ENCODE results near the gene FMNL2.
"Not testable (repeated sequence)": the region's sequence is repeated elsewhere in the genome, so short reads cannot be mapped to it uniquely, and the experiment has no call there.

Gene FMNL2

DNA sequence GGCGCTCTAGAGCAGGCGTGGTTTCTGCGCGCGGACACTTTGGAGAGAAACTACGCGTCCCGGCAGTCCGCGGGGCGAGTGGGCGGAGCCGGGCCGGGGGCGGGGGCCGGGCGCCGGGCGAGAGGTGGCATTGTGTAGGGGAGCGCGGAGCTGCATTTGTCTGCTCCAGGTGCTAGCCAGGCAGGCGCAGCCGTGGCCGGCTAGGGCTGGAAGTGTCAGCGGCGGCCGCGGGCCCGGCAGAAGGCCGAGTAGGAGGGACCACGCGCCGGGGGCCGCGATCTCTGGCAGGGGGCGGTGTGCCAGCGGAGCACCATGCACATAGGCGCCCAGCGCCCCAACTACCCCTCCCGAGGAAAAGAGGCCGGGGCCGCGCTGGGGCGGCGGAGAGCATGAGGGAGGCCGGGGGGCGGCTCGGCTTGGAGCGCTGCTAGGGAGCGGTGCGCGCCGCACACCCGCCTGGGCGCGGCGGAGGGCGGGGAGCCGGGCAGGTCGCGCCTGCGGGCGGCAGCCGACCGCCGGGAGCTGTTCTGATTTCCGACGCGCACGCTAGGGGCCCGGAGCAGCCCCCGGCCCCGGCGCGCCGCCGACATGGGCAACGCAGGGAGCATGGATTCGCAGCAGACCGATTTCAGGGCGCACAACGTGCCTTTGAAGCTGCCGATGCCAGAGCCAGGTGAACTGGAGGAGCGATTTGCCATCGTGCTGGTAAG is at the start of gene FMNL2:
TSS of gene FMNL2 (plus strand) at position 159 of the 710 bp plus-strand sequence.
- Histone ChIP-seq H3K36me3 (ENCODE audit: insufficient read depth, low read length) (no peaks in the 10 kb centered on the region), H3K9me3 (ENCODE audit: control insufficient read depth, insufficient read depth, low read length) (no peaks in the 10 kb centered on the region), H3K4me1 (ENCODE audit: insufficient read depth, low read length) (peaks cover 6% of the 10 kb centered on the region; the same call in 1 of the 2 replicates), H3K9ac (ENCODE audit: low read depth, low read length) (peak within 1 kb of the TSS; percentile 73)

DNA sequence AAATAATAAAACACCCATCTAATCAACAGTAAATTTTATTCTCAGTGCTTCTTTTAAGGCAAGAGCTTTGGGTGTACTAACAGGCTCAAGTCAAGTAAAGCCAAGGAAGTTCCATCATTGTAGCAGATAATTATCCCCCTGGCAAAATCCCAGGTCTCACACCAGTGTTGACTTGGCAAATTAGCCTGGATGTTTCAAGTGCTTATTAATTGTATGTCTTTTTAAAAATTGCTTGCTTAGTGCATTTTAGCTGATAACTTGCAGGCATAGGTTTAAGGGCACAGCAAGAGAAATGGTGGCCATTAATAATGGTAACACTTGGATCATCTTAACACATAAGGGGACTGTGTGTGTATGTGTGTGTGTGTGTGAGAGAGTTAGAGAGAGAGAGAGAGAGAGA is 42.0 kb upstream of the FMNL2 start:
- H3K9ac ChIP-seq (ENCODE audit: low read depth, low read length), result no peak overlapping the region
- H3K36me3 ChIP-seq (ENCODE audit: insufficient read depth, low read length), result no peaks in the 10 kb centered on the region
- H3K9me3 ChIP-seq (ENCODE audit: control insufficient read depth, insufficient read depth, low read length), result no peaks in the 10 kb centered on the region; the same call in 1 of the 2 replicates
- no peaks in the 10 kb centered on the region for H3K4me1 ChIP-seq (ENCODE audit: insufficient read depth, low read length)

DNA sequence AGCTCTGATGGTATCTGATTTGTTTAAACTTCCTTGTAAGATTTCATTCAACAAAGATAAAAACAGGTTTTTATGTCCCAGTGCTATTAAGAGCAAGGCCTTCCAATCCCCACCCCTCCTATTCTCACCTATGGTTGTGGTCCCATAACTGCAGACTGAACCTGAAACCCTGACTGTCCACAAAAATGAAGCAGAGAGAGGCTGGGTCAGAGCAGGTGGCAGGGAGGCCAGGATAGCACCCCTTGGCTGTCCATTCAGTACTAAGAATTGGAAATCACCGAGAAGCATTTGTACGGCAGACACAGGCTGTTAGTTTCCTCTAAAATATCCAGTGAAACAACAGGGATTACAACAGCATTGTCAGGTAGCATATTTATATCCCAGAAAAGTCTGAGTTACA is 37.3 kb upstream of the FMNL2 start:
- Histone ChIP-seq H3K4me1 (ENCODE audit: insufficient read depth, low read length) (peaks cover 3% of the 10 kb centered on the region; the same call in 1 of the 2 replicates), H3K9me3 (ENCODE audit: control insufficient read depth, insufficient read depth, low read length) (no peaks in the 10 kb centered on the region), H3K9ac (ENCODE audit: low read depth, low read length) (no peak overlapping the region), H3K36me3 (ENCODE audit: insufficient read depth, low read length) (no peaks in the 10 kb centered on the region)

DNA sequence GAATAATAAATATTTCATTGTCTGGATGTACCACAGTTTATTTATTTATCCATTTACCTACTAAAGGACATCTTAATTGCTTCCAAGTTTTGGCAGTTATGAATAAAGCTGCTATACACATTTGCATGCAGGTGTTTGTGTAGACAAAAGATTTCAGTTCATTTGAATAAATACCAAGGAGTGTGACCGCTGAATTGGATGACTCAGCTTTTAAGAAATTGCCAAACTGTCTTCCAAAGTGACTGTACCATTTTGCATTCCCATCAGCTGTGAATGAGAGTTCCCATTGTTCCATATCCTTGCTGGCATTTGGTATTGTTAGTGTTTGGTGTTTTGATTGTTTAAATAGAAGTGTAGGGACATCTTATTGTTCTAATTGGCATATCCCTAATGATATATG is 36.2 kb upstream of the FMNL2 start:
- Histone ChIP-seq H3K9me3 (ENCODE audit: control insufficient read depth, insufficient read depth, low read length) (no peaks in the 10 kb centered on the region), H3K36me3 (ENCODE audit: insufficient read depth, low read length) (no peaks in the 10 kb centered on the region), H3K9ac (ENCODE audit: low read depth, low read length) (no peak overlapping the region), H3K4me1 (ENCODE audit: insufficient read depth, low read length) (peaks cover 3% of the 10 kb centered on the region; the same call in 1 of the 2 replicates)

GRCh38 chr2:152301131-152301530 is 33.8 kb upstream of the FMNL2 start:
- Histone ChIP-seq H3K9ac (ENCODE audit: low read depth, low read length) (no peak overlapping the region), H3K36me3 (ENCODE audit: insufficient read depth, low read length) (no peaks in the 10 kb centered on the region), H3K9me3 (ENCODE audit: control insufficient read depth, insufficient read depth, low read length) (no peaks in the 10 kb centered on the region), H3K4me1 (ENCODE audit: insufficient read depth, low read length) (peaks cover 3% of the 10 kb centered on the region; the same call in 1 of the 2 replicates)

DNA sequence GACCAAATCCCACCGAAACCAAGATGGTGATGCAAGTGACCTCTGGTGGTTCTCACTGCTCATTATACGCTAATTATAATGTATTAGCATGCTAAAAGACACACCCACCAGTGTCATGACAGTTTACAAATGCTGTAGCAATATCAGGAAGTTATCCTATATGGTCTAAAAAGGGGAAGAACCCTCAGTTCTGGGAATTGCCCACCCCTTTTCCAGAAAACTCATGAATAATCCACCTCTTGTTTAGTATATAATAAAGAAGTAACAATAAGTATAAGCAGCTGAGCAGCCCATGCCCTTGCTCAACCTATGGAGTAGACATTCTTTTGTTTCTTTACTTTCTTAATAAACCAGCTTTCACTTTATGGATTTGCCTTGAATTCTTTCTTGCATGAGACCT is 31.0 kb upstream of the FMNL2 start:
- no peaks in the 10 kb centered on the region for H3K36me3 ChIP-seq (ENCODE audit: insufficient read depth, low read length)
- H3K4me1 ChIP-seq (ENCODE audit: insufficient read depth, low read length), result peaks cover 2% of the 10 kb centered on the region; the same call in 1 of the 2 replicates
- H3K9ac ChIP-seq (ENCODE audit: low read depth, low read length), result no peak overlapping the region
- no peaks in the 10 kb centered on the region for H3K9me3 ChIP-seq (ENCODE audit: control insufficient read depth, insufficient read depth, low read length)

GRCh38 chr2:152304836-152305235 is 30.1 kb upstream of the FMNL2 start:
- Histone ChIP-seq H3K9me3 (ENCODE audit: control insufficient read depth, insufficient read depth, low read length) (no peaks in the 10 kb centered on the region), H3K36me3 (ENCODE audit: insufficient read depth, low read length) (no peaks in the 10 kb centered on the region), H3K4me1 (ENCODE audit: insufficient read depth, low read length) (no peaks in the 10 kb centered on the region), H3K9ac (ENCODE audit: low read depth, low read length) (no peak overlapping the region)

GRCh38 chr2:152307863-152308262 is 27.1 kb upstream of the FMNL2 start:
- Histone ChIP-seq H3K4me1 (ENCODE audit: insufficient read depth, low read length) (no peaks in the 10 kb centered on the region), H3K9ac (ENCODE audit: low read depth, low read length) (no peak overlapping the region), H3K9me3 (ENCODE audit: control insufficient read depth, insufficient read depth, low read length) (no peaks in the 10 kb centered on the region), H3K36me3 (ENCODE audit: insufficient read depth, low read length) (no peaks in the 10 kb centered on the region)

DNA sequence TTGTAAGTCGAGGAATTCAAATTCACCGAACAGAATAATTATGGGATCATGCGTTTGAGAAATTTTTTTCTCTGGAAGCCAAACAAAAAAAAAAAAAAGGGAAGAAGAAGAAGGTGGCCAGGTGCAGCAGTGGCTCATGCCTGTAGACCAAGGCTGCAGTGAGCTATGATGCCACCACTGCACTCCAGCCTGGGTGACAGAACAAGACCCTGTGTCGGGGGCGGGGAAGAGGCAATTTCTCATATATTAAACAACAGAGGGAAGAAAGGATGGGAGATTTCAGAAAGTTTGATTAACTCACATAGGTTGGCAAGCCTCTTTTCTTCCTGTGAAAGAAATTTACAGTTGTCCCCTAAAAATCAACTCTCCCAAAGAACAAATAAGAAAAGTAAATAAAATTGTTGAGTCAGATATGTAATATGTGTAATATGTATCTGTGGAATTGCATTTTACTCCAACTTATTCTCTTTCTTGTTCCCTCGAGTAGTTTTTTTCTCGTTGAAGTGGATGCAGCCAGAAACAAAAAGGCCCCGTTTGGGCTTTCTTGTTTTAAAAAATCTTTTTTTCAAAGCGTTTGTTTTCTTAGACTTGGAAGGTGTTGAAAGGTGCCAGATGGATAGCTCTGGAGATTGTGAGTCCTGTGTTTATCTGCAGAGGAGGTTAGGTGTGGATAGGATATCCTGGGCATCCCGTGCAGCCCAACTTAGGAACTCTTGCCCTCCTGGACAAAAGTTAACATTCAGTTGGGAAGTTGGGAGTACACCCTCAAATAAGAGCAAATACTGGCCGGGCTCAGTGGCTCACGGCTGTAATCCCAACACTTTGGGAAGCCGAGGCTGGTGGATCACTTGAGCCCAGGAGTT is 25.4 kb upstream of the FMNL2 start:
- H3K4me1 ChIP-seq (ENCODE audit: insufficient read depth, low read length), result no peaks in the 10 kb centered on the region
- H3K9me3 ChIP-seq (ENCODE audit: control insufficient read depth, insufficient read depth, low read length), result no peaks in the 10 kb centered on the region
- no peaks in the 10 kb centered on the region for H3K36me3 ChIP-seq (ENCODE audit: insufficient read depth, low read length)
- H3K9ac ChIP-seq (ENCODE audit: low read depth, low read length), result no peak overlapping the region

GRCh38 chr2:152319822-152320570 is 15.0 kb upstream of the FMNL2 start:
- H3K4me1 ChIP-seq (ENCODE audit: insufficient read depth, low read length), result no peaks in the 10 kb centered on the region
- no peaks in the 10 kb centered on the region for H3K36me3 ChIP-seq (ENCODE audit: insufficient read depth, low read length)
- H3K9ac ChIP-seq (ENCODE audit: low read depth, low read length), result no peak overlapping the region
- H3K9me3 ChIP-seq (ENCODE audit: control insufficient read depth, insufficient read depth, low read length), result peaks cover 3% of the 10 kb centered on the region; the same call in 1 of the 2 replicates

DNA sequence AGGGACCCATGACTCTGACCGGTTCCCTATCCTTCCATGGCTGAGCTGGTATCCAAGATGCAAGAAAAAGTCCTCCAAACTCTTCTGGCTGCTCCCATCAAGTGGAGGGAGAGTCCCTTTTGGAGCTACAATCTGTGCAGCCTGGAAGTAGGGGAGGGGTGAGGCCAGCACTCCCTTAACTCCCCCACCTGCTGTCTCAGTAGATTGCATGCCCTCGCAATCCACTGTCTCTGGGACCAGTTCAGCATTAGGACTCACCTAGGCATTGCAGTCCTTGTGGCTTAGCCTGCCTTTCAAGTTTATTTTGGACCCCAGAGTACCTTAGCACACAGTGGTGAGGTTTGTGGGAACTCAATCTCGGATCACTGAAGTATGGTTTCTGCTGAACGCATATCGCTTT is 14.2 kb upstream of the FMNL2 start:
- H3K4me1 ChIP-seq (ENCODE audit: insufficient read depth, low read length), result no peaks in the 10 kb centered on the region
- no peak overlapping the region for H3K9ac ChIP-seq (ENCODE audit: low read depth, low read length)
- H3K36me3 ChIP-seq (ENCODE audit: insufficient read depth, low read length), result no peaks in the 10 kb centered on the region
- H3K9me3 ChIP-seq (ENCODE audit: control insufficient read depth, insufficient read depth, low read length), result no peaks in the 10 kb centered on the region

GRCh38 chr2:152322222-152322621 is 12.8 kb upstream of the FMNL2 start:
- no peaks in the 10 kb centered on the region for H3K4me1 ChIP-seq (ENCODE audit: insufficient read depth, low read length)
- no peaks in the 10 kb centered on the region for H3K36me3 ChIP-seq (ENCODE audit: insufficient read depth, low read length)
- H3K9ac ChIP-seq (ENCODE audit: low read depth, low read length), result no peak overlapping the region
- H3K9me3 ChIP-seq (ENCODE audit: control insufficient read depth, insufficient read depth, low read length), result no peaks in the 10 kb centered on the region

DNA sequence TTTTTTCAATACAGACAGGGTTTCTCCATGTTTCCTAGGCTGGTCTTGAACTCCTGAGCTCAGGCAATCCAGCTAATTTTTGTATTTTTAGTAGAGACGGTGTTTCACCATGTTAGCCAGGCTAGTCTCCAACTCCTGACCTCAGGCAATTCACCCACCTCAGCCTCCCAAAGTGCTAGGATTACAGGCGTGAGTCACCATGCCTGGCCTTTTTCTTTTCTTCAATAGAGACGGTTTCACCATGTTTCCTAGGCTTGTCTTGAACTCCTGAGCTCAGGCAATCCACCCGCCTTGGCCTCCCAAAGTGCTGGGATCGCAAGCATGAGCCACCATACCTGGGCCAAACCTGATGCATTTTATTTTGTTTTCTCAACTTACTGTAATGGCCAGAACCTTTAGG is 9.8 kb upstream of the FMNL2 start:
- not testable (repeated sequence) for H3K36me3 ChIP-seq (ENCODE audit: insufficient read depth, low read length); H3K9me3 ChIP-seq (ENCODE audit: control insufficient read depth, insufficient read depth, low read length); H3K9ac ChIP-seq (ENCODE audit: low read depth, low read length); H3K4me1 ChIP-seq (ENCODE audit: insufficient read depth, low read length)

GRCh38 chr2:152326710-152327109 is 8.3 kb upstream of the FMNL2 start:
- no peaks in the 10 kb centered on the region for H3K36me3 ChIP-seq (ENCODE audit: insufficient read depth, low read length)
- H3K9me3 ChIP-seq (ENCODE audit: control insufficient read depth, insufficient read depth, low read length), result no peaks in the 10 kb centered on the region
- no peak overlapping the region for H3K9ac ChIP-seq (ENCODE audit: low read depth, low read length)
- no peaks in the 10 kb centered on the region for H3K4me1 ChIP-seq (ENCODE audit: insufficient read depth, low read length)

All from ES-I3 (cell line).